Mesenchymal stem cell (in vitro differentiated cells and primary cell): ENCODE data around the gene MANF.

ENCODE experiments used
- DNase-seq: peaks from one replicate; pipeline ENCODE4 v3.0.0-alpha.2; 2013
- H2AFZ ChIP-seq: one replicate; pipeline ENCODE4 v1.6.1; 2013; ENCODE audit warnings: low read depth, mild to moderate bottlenecking, control low read depth, inconsistent platforms, low read length, moderate library complexity
- H2AK5ac ChIP-seq: 2 replicates; pipeline ENCODE4 v1.6.1; 2013; ENCODE audit warnings: low read length, moderate library complexity, mild to moderate bottlenecking, inconsistent platforms; ENCODE audit not compliant: severe bottlenecking
- H2BK120ac ChIP-seq: one replicate; pipeline ENCODE4 v1.6.1; 2013; ENCODE audit warnings: low read depth, mild to moderate bottlenecking, inconsistent platforms, low read length, moderate library complexity
- H2BK12ac ChIP-seq, 2 experiments: one replicate each; pipeline ENCODE4 v1.6.1; 2013; ENCODE audit warnings: inconsistent platforms in 2 of 2, low read length in 2 of 2, mild to moderate bottlenecking in 2 of 2, moderate library complexity in 2 of 2, control low read depth in 1 of 2
- H2BK15ac ChIP-seq: one replicate; pipeline ENCODE4 v1.6.1; 2013; ENCODE audit warnings: mild to moderate bottlenecking, low read depth, inconsistent platforms; ENCODE audit not compliant: poor library complexity, severe bottlenecking
- H2BK5ac ChIP-seq: 2 replicates; pipeline ENCODE4 v1.6.1; 2013; ENCODE audit warnings: low read depth, mild to moderate bottlenecking, low read length, control low read depth, inconsistent platforms; ENCODE audit not compliant: poor library complexity, severe bottlenecking
- H3K14ac ChIP-seq, 2 experiments: one replicate each; pipeline ENCODE4 v1.6.1; 2013; ENCODE audit warnings: inconsistent platforms in 2 of 2, low read length in 2 of 2, control low read depth in 1 of 2, mild to moderate bottlenecking in 1 of 2, moderate library complexity in 1 of 2
- H3K18ac ChIP-seq, 2 experiments: one replicate each; pipeline ENCODE4 v1.6.1; 2013; ENCODE audit warnings: inconsistent platforms in 2 of 2, low read length in 2 of 2, control low read depth in 1 of 2, low read depth in 1 of 2, mild to moderate bottlenecking in 1 of 2
- H3K23ac ChIP-seq, 2 experiments: one replicate each; pipeline ENCODE4 v1.6.1; 2013; ENCODE audit warnings: inconsistent platforms in 2 of 2, low read length in 2 of 2, mild to moderate bottlenecking in 2 of 2, moderate library complexity in 2 of 2, control low read depth in 1 of 2
- H3K27ac ChIP-seq: 2 replicates; pipeline ENCODE4 v1.5.1; 2013; ENCODE audit warnings: mild to moderate bottlenecking, moderate library complexity, low read length, control low read depth, inconsistent platforms; ENCODE audit not compliant: poor library complexity, severe bottlenecking
- H3K27me3 ChIP-seq, 2 experiments: 2 replicates each; pipeline versions ENCODE4 v1.6.1 to v1.7.0; 2013; ENCODE audit warnings: low read length in 2 of 2, mild to moderate bottlenecking in 2 of 2, moderate library complexity in 2 of 2, control low read depth in 1 of 2, inconsistent platforms in 1 of 2; ENCODE audit not compliant: control insufficient read depth in 1 of 2, insufficient read depth in 1 of 2
- H3K36me3 ChIP-seq, 2 experiments: 2 replicates each; pipeline versions ENCODE4 v1.6.1 to v1.7.0; 2013; ENCODE audit warnings: low read length in 2 of 2, control low read depth in 1 of 2, inconsistent platforms in 1 of 2, low read depth in 1 of 2, mild to moderate bottlenecking in 1 of 2; ENCODE audit not compliant: insufficient read depth in 2 of 2, control insufficient read depth in 1 of 2
- H3K4ac ChIP-seq, 2 experiments: one replicate each; pipeline ENCODE4 v1.6.1; 2013; ENCODE audit warnings: inconsistent platforms in 2 of 2, low read length in 2 of 2, mild to moderate bottlenecking in 2 of 2, moderate library complexity in 2 of 2, control low read depth in 1 of 2, low read depth in 1 of 2
- H3K4me1 ChIP-seq: 2 replicates; pipeline ENCODE4 v1.6.1; 2013; ENCODE audit warnings: low read depth, low read length, control low read depth; ENCODE audit not compliant: control insufficient read depth, insufficient read depth
- H3K4me2 ChIP-seq: 2 replicates; pipeline ENCODE4 v1.6.1; 2013; ENCODE audit warnings: low read length, mild to moderate bottlenecking, inconsistent platforms; ENCODE audit not compliant: poor library complexity, severe bottlenecking
- H3K4me3 ChIP-seq, 2 experiments: 2 replicates each; pipeline versions ENCODE4 v1.5.1 to v1.7.0; 2013; ENCODE audit warnings: low read length in 2 of 2, mild to moderate bottlenecking in 2 of 2, control low read depth in 1 of 2, low read depth in 1 of 2; ENCODE audit not compliant: insufficient read depth in 1 of 2
- H3K79me1 ChIP-seq: replicated peaks from 2 replicates; pipeline ENCODE4 v1.6.1; 2013; ENCODE audit warnings: mild to moderate bottlenecking, control low read depth, low read length, inconsistent platforms; ENCODE audit not compliant: poor library complexity, severe bottlenecking
- H3K9ac ChIP-seq: 2 replicates; pipeline ENCODE4 v1.7.0; 2013; ENCODE audit warnings: mild to moderate bottlenecking, low read length, moderate library complexity
- H3K9me3 ChIP-seq: 2 replicates; pipeline ENCODE4 v1.7.0; 2013; ENCODE audit warnings: mild to moderate bottlenecking, low read length; ENCODE audit not compliant: control insufficient read depth
- H4K8ac ChIP-seq: one replicate; pipeline ENCODE4 v1.6.1; 2013; ENCODE audit warnings: inconsistent platforms, mild to moderate bottlenecking, low read length, moderate library complexity
- H4K91ac ChIP-seq: one replicate; pipeline ENCODE4 v1.6.1; 2013; ENCODE audit warnings: mild to moderate bottlenecking, low read length, inconsistent platforms
- WGBS: methylation state at CpG from one replicate; pipeline ENCODE4 v1.1.7; 2013; ENCODE audit warnings: mixed read lengths; 5-methylcytosine and 5-hydroxymethylcytosine counted together

Gene MANF

DNA sequence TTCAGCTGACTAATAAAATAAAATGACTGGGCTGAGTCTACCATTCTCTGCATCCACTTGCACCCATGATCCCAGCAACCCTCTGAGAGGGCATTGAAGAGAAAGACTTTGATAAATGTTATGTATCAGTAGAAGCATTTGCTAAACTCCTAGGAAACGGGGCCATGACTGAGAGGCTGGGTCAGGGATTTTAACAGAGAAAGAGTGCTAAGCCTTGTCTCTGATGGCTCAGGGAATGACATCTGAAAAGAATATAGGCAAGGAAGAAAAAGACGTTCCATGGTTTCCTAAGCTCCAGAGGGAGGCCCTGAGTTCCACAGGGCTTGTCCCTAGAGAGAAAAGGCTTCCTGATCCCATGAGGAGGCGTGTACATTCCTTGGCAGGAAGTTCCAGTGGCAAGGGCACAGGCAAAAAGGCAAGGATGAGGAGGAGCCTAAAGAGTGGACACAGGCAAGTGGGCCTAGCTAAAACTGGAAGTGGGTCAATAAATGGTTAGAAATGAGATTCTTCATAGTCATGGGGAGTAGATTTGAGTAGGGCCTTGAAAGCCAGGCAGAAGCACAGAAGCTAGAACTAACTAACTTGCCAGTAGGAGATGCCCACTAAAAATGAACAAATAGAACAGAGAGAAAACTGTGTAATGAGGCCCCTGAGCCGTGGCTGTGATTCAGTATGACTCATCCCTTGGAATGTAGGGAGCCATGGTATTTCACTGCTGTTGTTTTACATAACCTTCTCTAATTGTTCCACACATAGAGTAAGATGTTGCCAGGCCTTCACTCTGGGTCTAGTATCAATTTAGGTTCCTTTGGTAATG lies 44.9 kb upstream of the MANF start:
- H3K79me1 ChIP-seq: no peaks in the 10 kb centered on the region
- peak overlapping the region; percentile 62 to 79 for H3K4ac ChIP-seq
- peak overlapping the region; percentile 78 for H3K9ac ChIP-seq
- peak overlapping the region; percentile 65 to 81 for H2BK12ac ChIP-seq
- no peak overlapping the region for H2AFZ ChIP-seq
- no peaks in the 10 kb centered on the region for H3K27me3 ChIP-seq
- DNase-seq: peak; percentile 92
- peak overlapping the region; percentile 81 to 98 for H3K18ac ChIP-seq
- peaks cover 13% of the 10 kb centered on the region for H3K4me1 ChIP-seq
- WGBS: 17% methylated on average over 4 of the region's 4 CpGs
- H3K36me3 ChIP-seq: no peaks in the 10 kb centered on the region
- H3K4me2 ChIP-seq: no peak overlapping the region
- no peak overlapping the region for H2BK15ac ChIP-seq
- H3K27ac ChIP-seq: peak overlapping the region; percentile 96
- no peak overlapping the region for H3K14ac ChIP-seq
- H4K8ac ChIP-seq: peak overlapping the region; percentile 93
- peak overlapping the region in 1 of 2 experiments; percentile 5 for H3K4me3 ChIP-seq
- peak overlapping the region; percentile 64 for H4K91ac ChIP-seq
- no peak overlapping the region for H3K23ac ChIP-seq
- H2BK120ac ChIP-seq: peak overlapping the region; percentile 82
- H3K9me3 ChIP-seq: no peaks in the 10 kb centered on the region
- peak overlapping the region; percentile 54 for H2AK5ac ChIP-seq
- H2BK5ac ChIP-seq: peak overlapping the region; percentile 80

DNA sequence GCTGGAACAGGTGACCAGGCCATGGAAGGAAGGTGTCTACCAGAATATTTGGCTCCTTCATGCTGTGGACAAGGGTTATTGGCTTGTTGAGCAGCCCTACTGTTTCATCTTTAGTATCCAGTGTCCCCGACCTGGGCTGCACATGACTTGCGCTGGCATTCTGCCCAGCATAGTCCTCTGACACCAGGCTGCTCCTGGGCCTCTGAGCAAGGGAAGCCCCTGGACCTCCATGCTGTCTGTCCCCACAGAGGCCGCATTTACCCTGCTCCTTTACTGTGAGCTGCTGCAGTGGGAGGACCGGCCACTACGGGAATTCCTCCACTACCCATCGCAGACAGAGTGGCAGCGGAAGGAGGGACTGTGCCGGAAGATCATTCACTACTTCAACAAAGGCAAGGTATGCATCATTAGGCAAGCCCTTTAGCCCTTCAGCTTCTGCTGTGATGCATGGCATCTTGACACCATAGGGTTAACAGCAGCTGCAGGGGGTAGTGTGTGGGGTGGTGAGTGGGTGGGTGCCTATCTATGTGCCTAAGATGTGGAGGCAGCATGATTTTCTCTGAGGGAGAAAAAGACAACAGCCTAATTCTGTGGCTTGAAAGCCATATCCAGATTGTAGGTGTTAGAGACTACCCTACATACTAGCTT lies 44.0 kb upstream of the MANF start:
- Histone ChIP-seq H3K4ac (peak overlapping the region; percentile 62 to 79), H3K9ac (peak overlapping the region; percentile 78), H3K79me1 (no peaks in the 10 kb centered on the region), H2BK5ac (peak overlapping the region; percentile 79), H2AK5ac (peak overlapping the region; percentile 54), H2BK15ac (peak overlapping the region; percentile 78), H3K4me3 (no peak overlapping the region), H3K9me3 (no peaks in the 10 kb centered on the region), H3K4me1 (peaks cover 13% of the 10 kb centered on the region), H3K27me3 (no peaks in the 10 kb centered on the region), H3K14ac (peak overlapping the region in 1 of 2 experiments; percentile 83), H2BK12ac (peak overlapping the region; percentile 97 to 98), H3K36me3 (no peaks in the 10 kb centered on the region), H3K4me2 (no peak overlapping the region), H2AFZ (peak overlapping the region; percentile 67), H3K18ac (peak overlapping the region; percentile 81 to 98), H3K27ac (peak overlapping the region; percentile 96), H3K23ac (no peak overlapping the region), H4K8ac (peak overlapping the region; percentile 93), H2BK120ac (peak overlapping the region; percentile 65), H4K91ac (peak overlapping the region; percentile 74)
- peak; percentile 34 for DNase-seq
- WGBS: 93% methylated on average over 8 of the region's 8 CpGs

DNA sequence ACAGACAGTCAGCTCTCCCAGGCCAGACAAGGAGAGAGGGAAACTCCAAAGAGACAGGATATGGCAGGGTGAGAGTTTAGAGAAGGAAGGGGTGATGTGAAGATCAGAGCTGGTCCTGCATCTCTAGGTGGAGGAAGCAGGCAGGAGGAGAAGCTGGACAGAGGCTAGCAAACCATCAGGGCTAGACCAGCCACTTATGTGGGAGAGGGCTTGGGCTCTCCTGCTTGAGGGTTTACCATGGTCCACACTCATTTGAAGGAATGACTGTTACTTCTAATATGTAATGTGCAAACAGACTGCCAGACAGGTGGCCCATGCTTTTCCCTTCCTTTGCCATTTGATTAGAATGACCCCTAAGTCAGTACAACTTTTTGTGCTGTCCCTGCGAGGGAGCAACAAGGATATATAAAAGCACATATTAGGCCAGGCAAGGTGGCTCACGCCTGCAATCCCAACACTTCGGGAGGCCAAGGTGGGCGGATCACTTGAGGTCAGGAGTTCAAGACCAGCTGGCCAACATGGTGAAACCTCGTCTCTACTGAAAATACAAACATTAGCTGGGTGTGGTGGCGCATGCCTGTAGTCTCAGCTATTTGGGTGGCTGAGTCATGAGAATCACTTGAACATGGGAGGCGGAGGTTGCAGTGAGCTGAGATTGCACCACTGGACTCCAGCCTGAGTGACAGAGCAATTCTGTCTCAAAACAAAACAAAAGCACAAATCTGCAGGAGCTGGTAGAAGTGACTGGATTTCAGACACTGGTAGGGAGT lies 41.0 kb upstream of the MANF start:
- peaks cover 13% of the 10 kb centered on the region for H3K4me1 ChIP-seq
- H3K9ac ChIP-seq: peak overlapping the region; percentile 61
- H3K27me3 ChIP-seq: no peaks in the 10 kb centered on the region
- H3K36me3 ChIP-seq: no peaks in the 10 kb centered on the region
- H2BK12ac ChIP-seq: peak overlapping the region; percentile 91 to 92
- no peak overlapping the region for H3K23ac ChIP-seq
- H3K27ac ChIP-seq: no peak overlapping the region
- no peak overlapping the region for H3K4me2 ChIP-seq
- H4K8ac ChIP-seq: no peak overlapping the region
- H2AFZ ChIP-seq: no peak overlapping the region
- H2AK5ac ChIP-seq: no peak overlapping the region
- peak overlapping the region; percentile 57 to 86 for H3K18ac ChIP-seq
- H3K79me1 ChIP-seq: no peaks in the 10 kb centered on the region
- H4K91ac ChIP-seq: peak overlapping the region; percentile 25
- no peaks in the 10 kb centered on the region for H3K9me3 ChIP-seq
- H3K14ac ChIP-seq: no peak overlapping the region
- peak; percentile 86 for DNase-seq
- no peak overlapping the region for H2BK5ac ChIP-seq
- H2BK15ac ChIP-seq: no peak overlapping the region
- H3K4ac ChIP-seq: peak overlapping the region; percentile 46 to 77
- WGBS: 25% methylated on average over 7 of the region's 7 CpGs
- no peak overlapping the region for H3K4me3 ChIP-seq
- H2BK120ac ChIP-seq: no peak overlapping the region

DNA sequence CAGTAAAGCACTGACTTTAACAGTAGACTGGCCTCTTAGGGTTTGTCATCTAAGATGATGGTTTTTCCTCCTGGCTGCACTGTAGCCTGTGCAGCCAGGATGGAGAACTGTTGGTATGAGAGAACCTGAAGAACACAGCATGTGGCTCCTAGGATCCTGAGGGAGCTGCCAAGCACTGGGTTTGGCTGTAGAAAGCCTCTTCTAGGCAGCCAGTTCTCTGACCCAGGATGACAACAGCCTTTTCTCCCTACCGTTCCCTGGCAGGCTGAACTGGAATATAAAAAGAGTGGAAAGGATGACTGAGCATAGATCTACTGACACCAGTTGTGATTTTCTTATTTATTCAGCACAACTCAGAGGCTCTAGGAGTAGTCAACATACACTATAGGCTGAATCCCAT lies 34.3 kb upstream of the MANF start:
- H2AFZ ChIP-seq: no peak overlapping the region
- no peak overlapping the region for H2BK12ac ChIP-seq
- DNase-seq: no peak
- H3K23ac ChIP-seq: no peak overlapping the region
- H3K27ac ChIP-seq: no peak overlapping the region
- WGBS: no CpG with 5 or more reads among the region's 1 CpG
- no peaks in the 10 kb centered on the region for H3K9me3 ChIP-seq
- no peak overlapping the region for H3K4me3 ChIP-seq
- H2BK120ac ChIP-seq: no peak overlapping the region
- no peak overlapping the region for H3K9ac ChIP-seq
- H2BK15ac ChIP-seq: no peak overlapping the region
- H3K14ac ChIP-seq: no peak overlapping the region
- H3K36me3 ChIP-seq: no peaks in the 10 kb centered on the region
- H4K8ac ChIP-seq: no peak overlapping the region
- no peak overlapping the region for H3K4ac ChIP-seq
- no peaks in the 10 kb centered on the region for H3K79me1 ChIP-seq
- H3K4me1 ChIP-seq: no peaks in the 10 kb centered on the region
- H2BK5ac ChIP-seq: no peak overlapping the region
- no peak overlapping the region for H4K91ac ChIP-seq
- no peak overlapping the region for H3K18ac ChIP-seq
- H3K4me2 ChIP-seq: no peak overlapping the region
- no peaks in the 10 kb centered on the region for H3K27me3 ChIP-seq
- H2AK5ac ChIP-seq: no peak overlapping the region
